Right renal cortex interstitium (tissue), 3 donors: ENCODE measurements around the gene ANTXR1. TPM values are rescaled to one million over a fixed set of nuclear protein-coding genes. Genes with fewer than 3 reads are reported as not detected.

Experiments used
- DNase-seq, 3 donors: peaks; one replicate each; pipeline ENCODE4 v3.0.0-alpha.2; 2013; ENCODE audit warnings: low read depth in 3 of 3, low spot score in 2 of 3
- polyA plus RNA-seq, 3 donors: library from polyadenylated mRNA; unstranded; fragments of 120-200 nt; gene quantifications; one replicate each; pipeline ENCODE4 v1.2.1, GENCODE V29; 2013; ENCODE audit not compliant: insufficient read length in 3 of 3

Gene ANTXR1
- polyA plus RNA-seq, 3 donors: 79.0 to 90.0 (median 86.1) TPM

DNA sequence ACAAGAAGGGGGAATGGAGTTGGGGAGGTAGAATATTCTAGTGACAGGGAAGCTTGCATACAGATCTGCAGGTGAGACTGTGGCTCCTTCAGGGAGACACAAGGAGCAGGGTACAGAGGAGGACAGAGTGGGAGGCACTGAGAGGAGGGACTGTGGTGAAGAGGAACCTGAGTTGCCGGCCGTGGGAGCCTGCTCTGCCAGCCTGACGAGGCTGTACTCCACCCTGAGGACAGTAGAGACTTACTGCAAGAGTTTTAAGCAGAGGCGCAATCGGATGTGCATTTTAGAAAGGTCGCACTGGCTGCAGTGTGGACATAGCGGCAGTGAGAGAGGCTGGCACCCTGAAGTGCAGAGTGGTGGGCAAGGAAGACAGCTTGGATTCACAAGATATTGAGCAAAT lies 188.3 kb downstream of the ANTXR1 start:
- DNase-seq: no peak

GRCh38 chr2:69202327-69202726 lies 189.3 kb downstream of the ANTXR1 start:
- DNase-seq: no peak

DNA sequence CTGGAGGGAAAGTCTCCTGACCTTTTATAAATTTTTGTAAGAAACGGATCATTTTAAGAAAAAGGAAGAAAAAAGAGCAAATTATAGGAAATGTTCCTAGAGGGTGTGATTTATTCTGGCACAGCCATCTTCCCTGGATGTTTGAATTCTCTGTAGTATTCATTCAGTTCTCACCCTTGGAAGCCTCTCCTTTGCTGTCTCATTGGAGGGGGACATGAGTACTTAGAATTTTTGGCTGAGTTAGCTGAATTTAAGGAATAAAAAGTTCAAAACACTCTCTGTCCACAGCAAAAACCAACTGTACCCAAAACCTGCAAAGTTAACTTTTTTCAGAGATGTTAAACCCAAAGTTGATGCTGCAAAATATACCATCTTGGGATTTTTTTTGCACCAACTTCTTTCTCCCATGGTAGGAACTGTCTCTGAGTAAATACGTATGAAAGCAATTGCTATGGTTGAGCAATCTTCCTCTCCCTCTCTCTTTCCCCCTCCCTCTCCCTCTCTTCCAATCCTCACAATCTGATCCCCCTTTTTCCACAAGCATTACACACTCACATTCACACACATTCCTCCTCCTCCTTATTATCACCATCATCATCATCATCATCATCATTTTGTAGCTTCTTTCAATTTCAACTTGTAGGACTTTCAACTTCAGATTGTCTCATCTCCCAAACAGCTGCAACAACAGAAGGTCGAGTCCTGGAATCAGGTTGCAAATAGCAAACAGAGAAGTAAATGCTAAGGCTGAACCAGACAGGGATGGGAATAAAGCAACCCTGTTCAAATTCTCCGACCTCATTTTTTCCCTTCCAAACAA lies 190.4 kb downstream of the ANTXR1 start:
- DNase-seq: no peak

DNA sequence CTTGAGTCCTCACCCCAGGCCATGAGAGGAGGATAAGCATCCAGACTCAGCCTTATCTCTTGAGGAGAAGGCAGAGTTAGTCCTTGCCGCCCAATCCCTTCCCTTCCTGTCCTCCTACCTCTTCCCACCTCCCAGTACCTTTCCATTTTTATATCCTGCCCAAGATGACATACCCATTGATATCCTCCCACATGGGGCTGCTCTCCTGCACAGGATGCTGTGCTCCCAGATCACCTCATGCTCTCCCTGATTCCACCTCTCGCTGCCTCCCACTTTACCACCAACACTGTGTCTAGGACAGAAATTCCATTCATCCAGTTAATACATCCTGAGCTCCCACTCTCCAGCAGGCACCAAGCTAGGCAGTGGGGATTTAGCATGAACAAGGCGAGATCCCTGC lies 191.7 kb downstream of the ANTXR1 start:
- DNase-seq: no peak

DNA sequence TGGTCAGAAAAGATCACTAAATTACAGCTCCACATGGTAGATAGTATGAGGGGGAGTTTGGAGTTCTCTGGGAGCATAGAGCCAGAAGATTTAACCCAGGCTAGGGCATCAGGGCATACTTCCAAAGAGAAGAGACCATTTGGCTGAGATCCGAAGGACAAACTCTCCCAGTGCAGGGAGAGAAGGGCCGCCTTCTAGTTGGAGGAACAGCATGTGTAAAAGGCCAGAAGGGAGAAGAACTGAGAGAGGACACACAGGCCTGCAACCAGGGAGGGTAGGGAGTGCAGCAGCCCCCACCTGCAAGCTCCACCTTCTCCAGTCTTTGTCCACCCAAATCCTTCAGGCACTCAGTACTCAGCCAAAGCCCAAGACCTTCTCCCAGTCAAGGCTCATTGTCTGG lies 192.1 kb downstream of the ANTXR1 start:
- no peak for DNase-seq

- DNase-seq: no peak
Observed at GRCh38 chr2:69205491-69205890, 192.5 kb downstream of the ANTXR1 start.

GRCh38 chr2:69208023-69208595 lies 195.1 kb downstream of the ANTXR1 start:
- DNase-seq: no peak

GRCh38 chr2:69209482-69209881 lies 196.5 kb downstream of the ANTXR1 start:
- no peak for DNase-seq

GRCh38 chr2:69210385-69210784 lies 197.4 kb downstream of the ANTXR1 start:
- no peak for DNase-seq

- DNase-seq: no peak
Observed at GRCh38 chr2:69211048-69211447, 198.1 kb downstream of the ANTXR1 start.

DNA sequence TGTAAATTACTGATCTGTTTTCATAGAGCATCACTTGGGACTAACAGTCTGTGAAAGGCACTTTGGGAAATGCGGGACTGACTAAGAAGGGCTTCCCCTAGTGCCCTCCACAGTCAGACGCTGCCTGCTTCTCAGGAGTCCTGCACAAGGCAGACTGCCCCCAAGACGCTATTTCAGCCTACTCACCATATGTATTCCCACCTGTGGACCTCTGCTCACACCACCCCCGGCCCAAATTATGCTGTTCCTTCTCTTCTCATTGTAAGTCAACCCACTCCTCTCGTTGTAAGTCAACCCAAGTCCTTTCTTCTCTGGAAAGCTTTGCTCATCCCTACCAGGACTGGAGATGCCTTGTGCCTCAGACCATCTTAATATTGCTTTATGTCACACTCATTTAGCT lies 198.7 kb downstream of the ANTXR1 start:
- DNase-seq: no peak

DNA sequence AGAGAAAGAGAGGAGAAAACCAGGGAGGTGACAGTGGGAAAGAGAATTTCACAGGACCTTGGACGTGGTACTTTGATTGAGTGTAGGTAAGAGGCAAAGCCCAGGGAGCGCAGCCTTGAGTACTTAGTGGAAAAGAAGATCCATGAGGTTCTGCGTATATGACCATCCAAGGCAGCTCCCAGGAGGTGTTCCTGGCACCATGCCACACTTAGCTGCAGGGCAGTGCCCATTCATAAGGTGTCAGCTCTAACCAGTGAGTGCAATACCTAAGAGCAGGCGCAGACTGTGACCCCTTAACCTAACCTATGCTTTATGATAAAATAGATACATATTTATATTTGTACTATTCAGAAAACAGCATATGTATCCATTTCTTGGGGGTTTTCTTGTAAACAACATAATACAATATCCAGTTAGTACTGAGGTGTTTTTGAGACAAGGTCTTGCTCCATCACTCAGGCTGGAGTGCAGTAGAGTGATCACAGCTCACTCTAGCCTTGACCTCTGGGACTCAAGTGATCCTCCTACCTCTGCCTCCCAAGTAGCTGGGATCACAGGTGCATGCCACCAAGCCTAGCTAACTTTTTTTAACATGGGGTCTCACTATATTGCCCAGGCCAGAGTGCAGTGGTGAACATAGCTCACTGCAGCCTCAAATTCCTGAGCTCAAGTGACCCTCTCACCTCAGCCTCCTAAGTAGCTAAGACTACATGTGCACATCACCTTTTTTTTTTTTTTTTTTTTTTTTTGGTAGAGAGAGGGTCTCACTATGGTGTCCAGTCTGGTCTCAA lies 199.5 kb downstream of the ANTXR1 start:
- DNase-seq: no peak

GRCh38 chr2:69213201-69213600 lies 200.2 kb downstream of the ANTXR1 start:
- DNase-seq: no peak

- no peak for DNase-seq
Observed at GRCh38 chr2:69213782-69214181, 200.8 kb downstream of the ANTXR1 start.

- no peak for DNase-seq
Observed at GRCh38 chr2:69214898-69215297, 201.9 kb downstream of the ANTXR1 start.

GRCh38 chr2:69216535-69217332 lies 203.8 kb downstream of the ANTXR1 start:
- DNase-seq: peak in 1 of 3 donors; percentile 43

DNA sequence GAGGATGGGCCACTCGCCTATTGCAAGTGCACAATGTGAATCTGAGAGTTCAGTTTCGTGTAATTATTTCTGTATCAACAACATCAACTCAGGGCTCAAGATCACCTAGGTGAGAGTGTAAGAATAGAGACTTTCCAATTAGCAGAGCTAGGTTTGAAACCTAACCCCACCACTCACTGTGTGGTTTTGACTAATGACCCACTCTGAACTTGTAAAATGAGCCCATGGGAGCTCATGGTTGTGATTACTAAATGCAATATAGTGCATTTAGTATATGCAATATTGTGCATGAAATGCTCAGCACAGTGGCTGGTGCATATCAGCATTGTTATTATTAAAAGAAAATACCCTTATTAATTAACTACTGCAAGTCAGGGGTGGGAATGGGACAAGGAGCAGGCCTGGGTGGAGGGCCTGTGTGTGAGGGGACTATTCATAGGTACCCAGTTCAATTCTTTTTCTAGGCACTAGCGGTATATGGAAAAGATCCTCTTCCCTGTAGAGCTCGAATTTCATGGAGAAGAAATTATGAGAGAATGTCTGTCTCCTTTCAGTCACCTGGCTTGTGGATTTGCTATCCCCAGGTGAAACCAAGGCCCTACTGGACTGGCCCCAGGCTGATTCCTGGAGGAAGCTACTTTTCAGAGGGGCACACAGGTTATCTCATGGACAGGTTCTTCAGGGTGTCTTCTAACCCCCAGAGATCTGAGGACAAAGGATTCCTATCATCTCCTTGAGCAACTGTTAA lies 204.5 kb downstream of the ANTXR1 start:
- no peak for DNase-seq

- no peak for DNase-seq
Observed at GRCh38 chr2:69221512-69221911, 208.5 kb downstream of the ANTXR1 start.

DNA sequence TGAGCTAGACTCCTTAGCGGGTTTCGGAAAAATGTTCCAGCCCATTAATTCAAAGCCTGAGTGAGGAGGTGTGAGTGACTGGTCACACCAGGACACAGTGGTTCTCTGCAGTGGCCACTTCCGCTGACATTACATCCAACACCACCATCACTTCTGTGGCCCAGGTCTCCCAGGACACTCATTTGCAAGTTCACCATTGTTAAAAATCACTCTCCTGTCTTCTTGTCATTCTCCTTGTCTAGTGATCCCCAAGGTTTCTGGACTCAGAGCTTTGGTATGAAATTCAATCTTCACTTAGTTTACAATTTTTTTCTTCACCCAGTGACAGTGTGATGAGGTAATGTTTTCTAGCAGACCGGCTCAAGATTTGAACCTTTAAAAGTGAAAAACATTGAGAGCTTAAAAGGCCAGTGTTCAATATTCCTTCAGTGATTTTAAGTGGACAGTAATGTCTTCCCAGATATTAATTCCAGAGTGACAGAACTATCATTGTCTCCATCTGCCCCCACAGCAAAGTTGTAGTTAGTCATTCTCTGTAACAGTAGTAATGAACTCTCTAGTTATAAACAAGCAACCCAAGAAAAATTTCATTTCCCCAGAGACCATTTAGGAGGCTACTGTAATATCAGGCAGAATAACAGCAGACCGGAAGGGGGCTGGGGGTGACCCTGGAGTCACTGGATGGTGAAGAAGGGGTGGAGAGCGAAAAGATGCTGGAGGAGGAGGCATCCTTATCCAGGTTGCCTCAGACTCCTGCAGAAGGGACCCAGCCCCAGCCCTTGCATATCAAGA lies 209.2 kb downstream of the ANTXR1 start:
- no peak for DNase-seq
